Measurements from ENCODE around the gene ANXA2.

GRCh38 chr15:60313906-60314305, 83.9 kb downstream of the ANXA2 start:
- TF ChIP-seq EZH2 (IDR thresholded peaks at IDR 0.05; ENCODE audit: insufficient read depth, poor library complexity, severe bottlenecking) (no peak), EZH2phosphoT487 (IDR thresholded peaks at IDR 0.05; ENCODE audit: insufficient read depth, low read depth) (no peak)

Data from GM23248 (cell line).